K562 (cell line): ENCODE data around the gene ITGA7.

Source experiments
- CAMTA2 ChIP-seq: fragments of 250-450 bp; sonication (Bioruptor Pico); conservative IDR thresholded peaks from 2 replicates; pipeline ENCODE4 v1.5.1; 2022
- CCAR2 ChIP-seq: fragments of 200-400 bp; formaldehyde crosslinking; IDR thresholded peaks from 2 replicates; pipeline ENCODE4 v1.6.1; 2017; ENCODE audit warnings: mild to moderate bottlenecking, low read depth, low read length
- CTCF ChIP-seq, 3 experiments: IDR thresholded peaks in 2 of 3; conservative IDR thresholded peaks in 1 of 3; 2 replicates each; pipeline ENCODE4 v1.5.1; 2011 to 2012; ENCODE audit warnings: low read length in 3 of 3, mild to moderate bottlenecking in 3 of 3, control low read depth in 2 of 3, improper control_type of control experiment in 1 of 3, inconsistent platforms in 1 of 3, low read depth in 1 of 3, mixed read lengths in 1 of 3, moderate library complexity in 1 of 3; ENCODE audit not compliant: insufficient read depth in 2 of 3
- ESRRB ChIP-seq: fragments of 250-450 bp; sonication (Bioruptor Pico); IDR thresholded peaks from 2 replicates; pipeline ENCODE4 v1.5.0; 2020; ENCODE audit warnings: mild to moderate bottlenecking, moderate library complexity, borderline replicate concordance
- GTF2E2 ChIP-seq: fragments of 200-800 bp; sonication (Bioruptor generic); IDR thresholded peaks from 2 replicates; pipeline ENCODE4 v1.6.1; 2016; ENCODE audit warnings: missing genetic modification characterization, missing compliant biosample characterization
- HCFC1 ChIP-seq: IDR thresholded peaks from 2 replicates; pipeline ENCODE4 v1.6.1; 2012; ENCODE audit warnings: low read depth, low read length, improper control_type of control experiment
- MAFK ChIP-seq: IDR thresholded peaks from 2 replicates; pipeline ENCODE4 v1.6.1; 2011; ENCODE audit warnings: low read length, improper control_type of control experiment
- NRF1 ChIP-seq, 2 experiments: fragments of 450-650 bp; IDR thresholded peaks in 1 of 2; conservative IDR thresholded peaks in 1 of 2; 2 replicates each; pipeline ENCODE4 v1.6.1; 2014; ENCODE audit warnings: mild to moderate bottlenecking in 2 of 2
- PPARD ChIP-seq: fragments of 250-450 bp; sonication (Bioruptor Pico); IDR thresholded peaks from 2 replicates; pipeline ENCODE4 v1.8.0; 2022; ENCODE audit warnings: inconsistent platforms, mild to moderate bottlenecking, moderate library complexity
- RAD21 ChIP-seq, 2 experiments: fragments of 250-450 bp in 1 of 2; fragments of 450-650 bp in 1 of 2; sonication (Bioruptor Pico) in 1 of 2; formaldehyde crosslinking in 1 of 2; IDR thresholded peaks in 1 of 2; conservative IDR thresholded peaks in 1 of 2; 2 replicates each; pipeline versions ENCODE4 v1.4.0 to v1.8.0; 2020 to 2022; ENCODE audit warnings: mild to moderate bottlenecking in 2 of 2, moderate library complexity in 1 of 2
- RCOR1 ChIP-seq, 2 experiments: IDR thresholded peaks; 2 replicates each; pipeline ENCODE4 v1.6.1; 2012; ENCODE audit warnings: low read depth in 2 of 2, low read length in 2 of 2, borderline replicate concordance in 1 of 2, improper control_type of control experiment in 1 of 2
- ZBTB17 ChIP-seq: fragments of 450-650 bp; formaldehyde crosslinking; IDR thresholded peaks from 2 replicates; pipeline ENCODE4 v1.4.0; 2020; ENCODE audit warnings: mild to moderate bottlenecking
- TF ChIP-seq, protein P1 (sequence below): fragments of 250-450 bp; sonication (Bioruptor Pico); IDR thresholded peaks from 2 replicates; pipeline ENCODE4 v1.8.0; 2021; ENCODE audit warnings: mild to moderate bottlenecking, moderate library complexity

DNA sequence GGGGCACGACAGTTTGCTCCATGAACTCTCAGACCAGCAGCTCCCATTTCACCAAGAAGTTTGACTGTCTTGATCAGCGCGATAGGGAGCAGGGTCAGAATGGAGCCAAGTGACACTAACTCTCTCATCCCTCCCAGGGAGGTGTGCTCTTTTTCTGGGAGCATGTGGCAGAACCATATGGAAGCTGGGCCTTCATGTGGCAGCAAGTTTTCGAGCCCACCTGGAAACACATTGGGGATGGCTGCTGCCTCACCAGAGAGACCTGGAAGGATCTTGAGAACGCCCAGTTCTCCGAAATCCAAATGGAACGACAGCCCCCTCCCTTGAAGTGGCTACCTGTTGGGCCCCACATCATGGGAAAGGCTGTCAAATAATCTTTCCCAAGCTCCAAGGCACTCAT, 24.0 kb downstream of the ITGA7 start:
- TF ChIP-seq CTCF (IDR thresholded peaks at IDR 0.05 in 2 of 3, conservative IDR thresholded peaks at IDR 0.05 in 1 of 3; ENCODE audit: insufficient read depth in 2 of 3, low read depth in 1 of 3, low read length in 3 of 3) (no peak), CCAR2 (no peak), GTF2E2 (tag) (no peak), NRF1 (conservative IDR thresholded peaks at IDR 0.05 in 1 of 2, IDR thresholded peaks at IDR 0.05 in 1 of 2) (no peak), ZBTB17 (CRISPR knock-in tag) (no peak), HCFC1 (no peak), ESRRB (CRISPR knock-in tag) (no peak), RAD21 (CRISPR knock-in tag; conservative IDR thresholded peaks at IDR 0.05 in 1 of 2, IDR thresholded peaks at IDR 0.05 in 1 of 2) (no peak), RCOR1 (IDR thresholded peaks at IDR 0.05; ENCODE audit: borderline replicate concordance in 1 of 2, low read depth in 2 of 2, low read length in 2 of 2) (no peak), CAMTA2 (no peak), MAFK (no peak), PPARD (CRISPR knock-in tag) (no peak)
- TF ChIP-seq, protein P1, sequence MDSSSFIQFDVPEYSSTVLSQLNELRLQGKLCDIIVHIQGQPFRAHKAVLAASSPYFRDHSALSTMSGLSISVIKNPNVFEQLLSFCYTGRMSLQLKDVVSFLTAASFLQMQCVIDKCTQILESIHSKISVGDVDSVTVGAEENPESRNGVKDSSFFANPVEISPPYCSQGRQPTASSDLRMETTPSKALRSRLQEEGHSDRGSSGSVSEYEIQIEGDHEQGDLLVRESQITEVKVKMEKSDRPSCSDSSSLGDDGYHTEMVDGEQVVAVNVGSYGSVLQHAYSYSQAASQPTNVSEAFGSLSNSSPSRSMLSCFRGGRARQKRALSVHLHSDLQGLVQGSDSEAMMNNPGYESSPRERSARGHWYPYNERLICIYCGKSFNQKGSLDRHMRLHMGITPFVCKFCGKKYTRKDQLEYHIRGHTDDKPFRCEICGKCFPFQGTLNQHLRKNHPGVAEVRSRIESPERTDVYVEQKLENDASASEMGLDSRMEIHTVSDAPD (CRISPR knock-in tag), result no peak
